ENCODE measurements around the gene NCOA1. TPM values are rescaled to one million over a fixed set of nuclear protein-coding genes. Genes with fewer than 3 reads are reported as not detected.

NCOA1 gene
- total RNA-seq, 1 experiment from 2014 or later, result 11.6 TPM

GRCh38 chr2:24730481-24730880 lies 239.4 kb downstream of the NCOA1 start:
- Histone ChIP-seq H3F3A (ENCODE audit: insufficient read depth, low read depth) (0 out of 2 replicates have a peak, but pooled peaks cover 4% of the 10 kb centered on the region), H3K4me3 (no peak overlapping the region), H3K4me2 (no peak overlapping the region), H3K27ac (no peak overlapping the region), H3K27me3 (ENCODE audit: insufficient read depth, low read depth) (no peaks in the 10 kb centered on the region), H2AFZ (no peak overlapping the region), H4K20me1 (ENCODE audit: insufficient read depth) (no peaks in the 10 kb centered on the region), H3K79me2 (ENCODE audit: low read depth) (no peaks in the 10 kb centered on the region), H3K4me1 (replicated peaks; ENCODE audit: insufficient read depth) (no peaks in the 10 kb centered on the region), H3K36me3 (ENCODE audit: low read depth) (no peaks in the 10 kb centered on the region), H3K9me3 (ENCODE audit: insufficient read depth, low read depth) (no peaks in the 10 kb centered on the region), H3K9me2 (ENCODE audit: insufficient read depth) (no peaks in the 10 kb centered on the region)
- CTCF ChIA-PET, result no interaction called here
- POLR2A ChIA-PET (ENCODE audit: unreplicated experiment), result no interaction called here
- BruUV-seq (replicated peaks), result no TSS peak
- DNase-seq, result no peak
- TF ChIP-seq CTCF (conservative IDR thresholded peaks at IDR 0.05) (no peak), EZH2 (IDR thresholded peaks at IDR 0.05; ENCODE audit: low read depth) (no peak)
- intact Hi-C loops (cut with micrococcal nuclease; ENCODE audit: unreplicated experiment), result no loop called here

- Histone ChIP-seq H3K36me3 (ENCODE audit: low read depth) (no peaks in the 10 kb centered on the region), H3F3A (ENCODE audit: insufficient read depth, low read depth) (0 out of 2 replicates have a peak, but pooled peaks cover 4% of the 10 kb centered on the region), H3K79me2 (ENCODE audit: low read depth) (no peaks in the 10 kb centered on the region), H4K20me1 (ENCODE audit: insufficient read depth) (no peaks in the 10 kb centered on the region), H3K27me3 (ENCODE audit: insufficient read depth, low read depth) (no peaks in the 10 kb centered on the region), H3K4me1 (replicated peaks; ENCODE audit: insufficient read depth) (no peaks in the 10 kb centered on the region), H3K9me3 (ENCODE audit: insufficient read depth, low read depth) (no peaks in the 10 kb centered on the region), H3K4me2 (no peak overlapping the region), H2AFZ (no peak overlapping the region), H3K9me2 (ENCODE audit: insufficient read depth) (no peaks in the 10 kb centered on the region), H3K4me3 (no peak overlapping the region), H3K27ac (no peak overlapping the region)
- ChIA-PET POLR2A (ENCODE audit: unreplicated experiment) (interaction anchor here (0.6 kb wide), 1 partner anchor 535 kb away, joined by 8 read pairs; no protein-coding TSS in a partner anchor), CTCF (no interaction called here)
- DNase-seq, result no peak
- intact Hi-C loops (cut with micrococcal nuclease; ENCODE audit: unreplicated experiment), result no loop called here
- BruUV-seq (replicated peaks), result no TSS peak
- TF ChIP-seq EZH2 (IDR thresholded peaks at IDR 0.05; ENCODE audit: low read depth) (no peak), CTCF (conservative IDR thresholded peaks at IDR 0.05) (no peak)
Observed at GRCh38 chr2:24731040-24731439, 240.0 kb downstream of the NCOA1 start.

DNA sequence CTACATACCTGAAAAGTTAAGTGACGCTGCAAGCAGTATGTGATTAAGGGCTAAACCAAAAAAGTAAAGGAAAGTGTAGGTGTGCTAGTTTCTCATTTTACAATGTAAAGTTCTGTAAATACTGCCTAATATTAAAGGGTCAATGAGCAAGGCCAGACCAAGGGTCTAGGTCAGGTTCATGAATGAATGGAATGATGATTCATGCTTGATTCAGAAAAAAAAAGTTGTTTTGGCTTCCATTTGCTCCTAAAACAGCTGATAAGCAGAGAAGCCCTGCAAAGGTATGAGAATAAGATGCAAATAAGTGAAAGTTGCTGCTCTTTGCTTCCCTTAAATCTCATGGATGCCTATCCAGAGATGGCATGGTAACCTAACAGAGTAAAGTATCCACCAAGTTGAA lies 240.9 kb downstream of the NCOA1 start:
- no peak for DNase-seq
- Histone ChIP-seq H3K4me3 (no peak overlapping the region), H3K27ac (no peak overlapping the region), H3K9me2 (ENCODE audit: insufficient read depth) (no peaks in the 10 kb centered on the region), H3K27me3 (ENCODE audit: insufficient read depth, low read depth) (no peaks in the 10 kb centered on the region), H4K20me1 (ENCODE audit: insufficient read depth) (no peaks in the 10 kb centered on the region), H3F3A (ENCODE audit: insufficient read depth, low read depth) (0 out of 2 replicates have a peak, but pooled peaks cover 4% of the 10 kb centered on the region), H2AFZ (no peak overlapping the region), H3K4me2 (no peak overlapping the region), H3K36me3 (ENCODE audit: low read depth) (no peaks in the 10 kb centered on the region), H3K9me3 (ENCODE audit: insufficient read depth, low read depth) (no peaks in the 10 kb centered on the region), H3K4me1 (replicated peaks; ENCODE audit: insufficient read depth) (no peaks in the 10 kb centered on the region), H3K79me2 (ENCODE audit: low read depth) (no peaks in the 10 kb centered on the region)
- POLR2A ChIA-PET (ENCODE audit: unreplicated experiment), result no interaction called here
- intact Hi-C loops (cut with micrococcal nuclease; ENCODE audit: unreplicated experiment), result no loop called here
- TF ChIP-seq EZH2 (IDR thresholded peaks at IDR 0.05; ENCODE audit: low read depth) (no peak), CTCF (conservative IDR thresholded peaks at IDR 0.05) (no peak)
- BruUV-seq (replicated peaks), result no TSS peak
- CTCF ChIA-PET, result no interaction called here
